ENCODE measurements around the gene FBXO8.
"Not testable (repeated sequence)": the region's sequence is repeated elsewhere in the genome, so short reads cannot be mapped to it uniquely, and the experiment has no call there.

Gene FBXO8, protein sequence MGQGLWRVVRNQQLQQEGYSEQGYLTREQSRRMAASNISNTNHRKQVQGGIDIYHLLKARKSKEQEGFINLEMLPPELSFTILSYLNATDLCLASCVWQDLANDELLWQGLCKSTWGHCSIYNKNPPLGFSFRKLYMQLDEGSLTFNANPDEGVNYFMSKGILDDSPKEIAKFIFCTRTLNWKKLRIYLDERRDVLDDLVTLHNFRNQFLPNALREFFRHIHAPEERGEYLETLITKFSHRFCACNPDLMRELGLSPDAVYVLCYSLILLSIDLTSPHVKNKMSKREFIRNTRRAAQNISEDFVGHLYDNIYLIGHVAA

DNA sequence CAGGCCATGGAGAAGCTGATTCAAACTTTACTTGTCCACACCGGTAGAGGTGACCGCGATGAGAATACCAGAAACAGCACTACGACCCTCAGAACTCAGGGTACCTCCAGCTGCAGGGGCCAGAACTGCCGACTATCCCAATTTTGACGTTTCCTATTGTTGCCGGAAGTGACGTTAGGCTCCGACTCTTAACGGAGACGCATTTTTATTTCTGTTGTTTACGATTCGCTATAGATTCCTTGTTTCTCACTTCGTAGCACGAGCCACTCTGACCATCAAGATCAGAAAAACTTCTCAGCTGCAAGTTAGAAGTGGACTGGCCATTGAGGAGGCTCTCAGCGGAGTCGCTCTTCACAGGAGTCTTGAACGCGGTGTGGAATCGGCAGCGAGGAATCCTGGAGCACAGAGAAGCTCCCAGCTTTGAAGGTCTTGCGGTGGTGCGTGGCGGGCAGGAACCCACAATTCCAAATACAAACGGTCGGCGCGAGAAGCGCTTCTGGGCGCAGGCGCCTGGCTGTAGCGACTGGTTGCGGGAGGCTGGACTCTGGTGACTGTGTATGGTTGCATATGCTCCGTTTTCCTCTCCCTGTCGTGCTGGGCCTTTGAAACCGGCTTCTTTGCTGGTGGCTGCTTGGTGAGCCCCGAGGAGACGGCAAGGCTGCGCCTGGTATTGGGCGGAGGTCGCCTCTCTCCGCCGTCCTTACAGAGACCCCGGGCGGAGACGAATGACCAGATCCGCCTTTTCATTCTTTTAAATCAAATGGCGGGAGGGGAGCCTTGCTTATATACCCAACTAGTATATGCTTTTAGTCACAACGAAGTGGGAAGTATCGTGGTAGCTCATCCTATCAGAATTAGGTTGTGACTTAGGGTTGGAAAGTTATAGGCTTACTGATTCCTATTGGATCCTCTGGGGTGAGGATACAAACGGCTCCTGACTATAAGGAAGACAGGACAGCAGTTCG lies at the start of gene FBXO8, which contains the start of gene CEP44:
TSS of gene FBXO8 (minus strand) at position 161 of the 965 bp plus-strand sequence. CDS start 20,575 bp downstream, outside the sequence.
TSS of gene CEP44 (plus strand) at position 405 of the 965 bp plus-strand sequence. CDS start 15,211 bp downstream, outside the sequence.
- DNase-seq (ENCODE audit: low read depth in 2 of 2, low spot score in 1 of 2): peak; percentile 37 to 39

DNA sequence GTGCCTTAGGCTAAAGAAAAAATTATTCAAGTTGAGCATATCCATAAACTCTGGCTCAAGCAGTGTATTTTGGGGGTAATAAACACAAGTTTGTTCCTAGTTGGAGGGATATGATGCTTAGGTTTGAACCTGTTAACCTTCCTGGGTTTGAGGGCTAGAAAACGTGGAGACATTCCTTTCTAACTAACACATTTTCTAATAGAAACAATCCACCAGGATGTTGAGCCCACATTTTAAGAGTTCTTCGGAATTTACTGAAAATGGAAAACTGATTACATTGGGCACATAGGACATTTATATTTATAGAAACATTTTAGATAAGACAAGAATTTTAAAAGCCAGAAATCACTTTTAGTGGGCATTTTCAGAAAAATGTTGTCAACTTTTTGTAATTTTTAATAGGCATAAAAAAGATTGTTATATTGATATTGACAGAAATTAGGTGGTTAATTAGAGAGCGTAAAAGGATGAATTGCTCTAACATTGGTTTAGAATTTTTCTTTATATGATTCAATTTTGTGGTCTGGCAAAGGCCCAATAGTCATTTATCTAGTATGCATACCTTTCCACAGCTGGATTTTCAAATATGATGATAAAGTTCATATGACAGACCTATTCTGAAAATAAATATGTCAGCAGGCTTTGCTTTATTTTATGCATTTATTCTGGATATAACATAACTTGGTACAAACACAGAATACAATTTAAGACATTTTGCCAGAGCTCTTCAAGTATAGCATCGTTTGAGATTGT lies 49.5 kb upstream of the FBXO8 start:
- no peak for DNase-seq (ENCODE audit: low read depth in 2 of 2, low spot score in 1 of 2)

DNA sequence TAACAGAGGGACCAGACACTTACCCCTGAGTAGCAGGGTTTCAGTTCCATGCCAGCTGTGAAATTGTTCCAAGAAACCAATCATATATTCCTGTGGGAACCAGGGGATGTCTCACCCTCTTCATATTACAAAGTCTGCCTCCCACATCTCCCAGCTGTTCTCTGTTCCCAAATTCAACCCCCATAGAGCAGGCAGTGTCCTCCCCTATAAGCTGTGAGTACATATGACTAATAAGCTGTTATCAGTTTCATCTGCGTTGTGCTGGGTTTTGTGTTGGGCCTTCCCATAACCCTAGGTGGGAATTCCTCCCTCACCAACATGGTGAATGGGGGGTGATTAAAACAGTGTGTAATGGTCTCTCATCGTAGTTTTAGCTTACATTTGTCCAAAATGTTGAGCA lies 41.3 kb upstream of the FBXO8 start:
- no peak for DNase-seq (ENCODE audit: low read depth in 2 of 2, low spot score in 1 of 2)

DNA sequence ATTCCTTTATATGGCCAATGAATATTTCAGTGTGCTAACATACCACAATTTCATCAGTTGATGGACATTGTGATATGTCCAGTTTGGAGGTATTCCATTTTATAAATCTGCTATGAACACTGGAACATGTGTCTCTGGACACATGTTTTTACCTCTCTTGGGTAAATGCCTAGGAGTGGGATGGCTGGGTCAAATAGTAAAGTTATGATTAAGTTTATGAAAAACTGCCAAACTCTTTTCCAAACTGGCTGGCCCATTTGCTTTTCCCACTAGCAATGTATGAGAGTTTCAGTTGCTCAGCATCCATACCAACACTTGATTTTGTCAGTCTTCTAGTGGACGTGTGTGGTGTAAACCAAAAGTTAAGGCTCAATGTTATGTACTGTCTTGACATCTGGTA lies 40.8 kb upstream of the FBXO8 start:
- no peak for DNase-seq (ENCODE audit: low read depth in 2 of 2, low spot score in 1 of 2)

DNA sequence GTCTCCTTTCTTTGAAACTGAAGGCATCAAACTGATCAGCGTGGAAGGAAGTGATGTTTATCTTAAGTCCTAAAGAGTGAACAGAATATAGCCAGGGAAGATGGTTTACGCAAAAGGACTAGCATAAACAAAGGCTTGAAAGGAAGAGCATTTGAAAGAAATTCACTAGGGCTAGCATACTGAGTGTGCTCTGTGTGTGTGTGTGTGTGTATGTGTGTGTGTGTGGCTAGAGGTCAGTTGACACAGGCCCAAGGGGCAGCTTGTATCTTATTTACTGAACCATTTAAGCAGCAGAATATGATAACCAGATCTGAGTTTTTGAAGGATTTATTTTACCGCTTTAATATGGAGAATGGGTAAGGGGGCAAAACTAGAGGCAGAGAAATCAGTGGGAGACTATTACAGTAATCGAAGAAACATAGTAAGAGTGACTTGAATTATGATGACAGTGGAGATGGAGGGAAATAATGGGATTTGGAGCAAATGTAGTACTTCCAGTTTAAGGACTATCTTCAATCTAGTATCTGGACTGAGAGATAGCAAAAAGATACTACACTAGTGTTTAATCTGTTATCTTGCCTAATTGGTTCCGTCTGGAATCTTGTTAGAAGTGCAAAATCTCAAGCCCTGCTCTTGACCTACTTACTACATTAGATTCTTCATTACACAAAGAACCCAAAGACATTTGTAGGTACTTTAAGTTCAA lies 37.2 kb upstream of the FBXO8 start:
- no peak for DNase-seq (ENCODE audit: low read depth in 2 of 2, low spot score in 1 of 2)

DNA sequence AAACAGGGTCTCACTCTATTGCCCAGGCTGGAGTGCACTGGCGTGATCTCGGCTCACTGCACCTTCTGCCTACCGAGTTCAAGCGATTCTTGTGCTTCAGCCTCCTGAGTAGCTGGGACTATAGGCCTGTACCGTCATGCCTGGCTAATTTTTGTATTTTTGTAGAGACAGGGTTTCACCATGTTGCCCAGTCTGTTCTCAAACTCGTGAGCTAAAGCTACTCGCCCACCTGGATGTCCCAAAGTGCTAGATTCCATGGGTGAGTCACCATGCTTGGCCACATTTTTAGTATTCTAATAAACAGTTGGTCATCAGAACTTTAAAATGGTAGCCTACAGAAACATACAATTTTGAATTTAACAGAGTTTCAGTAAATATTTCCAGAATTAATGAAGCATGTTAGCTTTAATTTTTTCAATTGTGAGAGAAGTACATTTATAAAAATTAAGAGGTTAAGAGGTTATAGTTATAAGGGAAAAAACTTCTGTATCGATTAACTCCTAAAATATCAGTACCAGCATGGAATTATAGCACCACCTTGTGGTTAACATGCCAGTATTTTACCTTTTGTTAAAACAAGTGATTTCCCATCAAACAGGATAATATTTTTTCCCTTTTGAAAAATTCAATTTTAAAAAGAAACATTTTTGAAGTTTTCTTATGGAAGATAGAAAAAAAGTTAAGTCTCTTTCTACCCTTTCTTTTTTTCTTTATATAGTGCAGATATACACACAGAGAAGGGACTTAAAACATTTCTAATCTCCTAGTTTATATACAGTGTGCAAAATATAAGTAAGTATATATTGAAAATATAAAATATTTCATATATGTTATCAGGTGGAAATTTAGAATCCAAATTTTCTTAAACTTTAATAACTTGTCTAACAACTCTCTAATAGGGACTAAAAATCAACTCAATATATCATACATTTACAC lies 35.6 kb upstream of the FBXO8 start:
- no peak for DNase-seq (ENCODE audit: low read depth in 2 of 2, low spot score in 1 of 2)

DNA sequence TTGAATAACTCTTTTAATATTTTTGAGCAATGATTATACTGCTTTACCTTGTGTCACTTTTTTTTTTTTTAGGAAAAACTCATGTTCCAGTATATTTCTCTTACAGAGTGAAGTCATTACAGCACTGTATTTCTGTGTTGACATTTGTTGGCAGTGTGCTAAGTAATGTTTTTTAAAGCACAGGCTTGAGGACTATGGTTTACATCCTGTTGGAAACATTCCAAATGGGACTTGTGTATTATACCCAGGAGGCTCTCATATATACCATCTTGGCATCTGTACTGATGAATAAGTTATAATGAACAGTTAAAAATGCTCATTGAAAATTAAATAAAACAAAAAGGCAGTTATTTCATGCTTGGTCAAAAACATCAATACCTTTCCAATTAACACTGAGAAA lies 34.1 kb upstream of the FBXO8 start:
- no peak for DNase-seq (ENCODE audit: low read depth in 2 of 2, low spot score in 1 of 2)

DNA sequence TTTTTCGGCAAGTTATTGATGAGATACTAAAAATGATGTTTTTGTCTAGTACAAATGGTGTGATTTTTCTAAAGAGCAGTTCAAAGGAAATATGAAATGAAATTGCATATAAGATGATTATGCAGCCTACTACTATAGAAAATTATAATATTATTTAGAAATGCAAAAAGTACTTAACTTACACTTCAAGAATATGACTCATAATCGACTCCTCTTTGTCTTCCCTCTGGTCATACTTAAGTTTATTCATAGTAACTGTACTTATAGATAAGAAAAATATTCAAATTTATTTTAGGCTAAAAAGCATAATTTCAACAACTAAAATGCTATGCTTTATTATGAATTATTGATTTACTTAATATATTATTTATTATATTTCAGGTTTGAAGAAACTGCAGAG lies 33.5 kb upstream of the FBXO8 start:
- no peak for DNase-seq (ENCODE audit: low read depth in 2 of 2, low spot score in 1 of 2)

DNA sequence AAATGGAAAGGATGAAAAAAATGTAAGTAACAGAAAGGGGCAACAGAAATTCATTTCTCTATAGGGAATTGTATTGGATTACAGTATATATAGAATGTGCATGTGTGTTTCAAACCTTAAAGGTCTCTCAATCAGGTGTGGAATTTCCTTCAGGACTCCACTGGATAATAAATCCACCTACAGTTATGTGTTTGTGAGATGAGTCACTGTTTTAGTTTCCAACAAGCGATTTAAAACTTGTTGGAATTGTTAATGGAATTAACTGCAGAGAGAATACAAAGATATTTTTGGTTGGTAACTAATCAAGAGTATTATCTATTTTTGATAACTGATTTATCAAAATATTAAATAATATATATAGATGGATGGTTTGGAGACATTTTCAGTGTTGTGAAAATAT lies 33.1 kb upstream of the FBXO8 start:
- no peak for DNase-seq (ENCODE audit: low read depth in 2 of 2, low spot score in 1 of 2)

DNA sequence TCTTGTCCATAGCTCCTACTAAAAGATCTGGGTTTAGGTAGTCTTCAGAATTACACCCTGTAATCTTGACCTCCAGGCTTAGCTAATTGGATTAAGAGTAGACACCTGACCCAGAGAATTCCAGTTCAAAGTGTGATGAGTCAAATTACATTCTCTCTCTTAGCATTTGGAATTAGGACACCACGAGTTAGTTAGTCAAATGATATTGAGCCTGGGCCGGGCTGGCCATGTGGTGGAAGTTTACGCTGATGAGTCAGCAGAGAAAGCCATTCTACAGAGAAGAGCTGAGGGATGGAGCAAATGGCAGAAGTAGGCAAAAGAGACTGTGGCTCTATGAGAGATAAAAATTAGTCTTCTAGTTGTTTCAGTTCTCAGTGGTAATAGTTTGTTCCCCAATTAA lies 31.3 kb upstream of the FBXO8 start:
- DNase-seq (ENCODE audit: low read depth in 2 of 2, low spot score in 1 of 2): no peak

DNA sequence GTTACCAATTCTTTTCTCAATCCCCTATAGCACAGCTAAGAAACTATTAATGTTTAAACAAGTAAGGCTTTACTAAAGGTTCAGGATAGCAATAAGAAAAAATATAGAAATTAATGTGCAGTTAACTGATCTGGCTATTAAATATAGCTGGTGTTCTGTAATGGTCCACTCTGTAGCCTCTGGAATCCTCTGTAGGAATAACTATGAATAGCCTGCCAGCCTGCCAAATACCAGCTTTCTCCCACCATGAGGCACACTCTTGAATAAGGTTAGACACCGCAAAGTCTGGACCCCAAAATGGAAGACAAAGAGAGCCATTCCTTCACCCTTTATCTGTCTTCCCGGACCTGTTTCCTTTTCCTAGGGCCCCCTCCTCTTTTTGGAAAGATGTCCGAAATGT lies 30.8 kb upstream of the FBXO8 start:
- no peak for DNase-seq (ENCODE audit: low read depth in 2 of 2, low spot score in 1 of 2)

DNA sequence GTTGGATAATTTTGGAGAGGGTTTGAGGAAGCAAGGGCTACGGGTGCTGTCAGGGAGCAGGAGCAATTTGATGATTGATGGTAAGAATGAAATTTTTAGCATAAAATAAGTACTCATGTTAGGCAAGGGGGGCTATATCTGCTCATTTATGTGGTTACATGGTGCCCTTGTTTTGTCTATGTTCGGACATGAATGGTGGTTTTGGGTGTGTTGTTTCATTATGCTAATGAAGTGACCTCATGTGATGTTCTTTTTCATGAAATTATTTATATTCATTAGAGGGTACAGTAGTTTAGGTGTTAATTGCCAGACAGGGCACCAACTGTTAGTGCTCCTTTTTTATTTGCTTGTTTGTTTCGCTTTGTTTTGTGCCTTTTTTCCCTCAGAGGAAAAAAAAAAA lies 29.5 kb upstream of the FBXO8 start:
- DNase-seq (ENCODE audit: low read depth in 2 of 2, low spot score in 1 of 2): no peak

DNA sequence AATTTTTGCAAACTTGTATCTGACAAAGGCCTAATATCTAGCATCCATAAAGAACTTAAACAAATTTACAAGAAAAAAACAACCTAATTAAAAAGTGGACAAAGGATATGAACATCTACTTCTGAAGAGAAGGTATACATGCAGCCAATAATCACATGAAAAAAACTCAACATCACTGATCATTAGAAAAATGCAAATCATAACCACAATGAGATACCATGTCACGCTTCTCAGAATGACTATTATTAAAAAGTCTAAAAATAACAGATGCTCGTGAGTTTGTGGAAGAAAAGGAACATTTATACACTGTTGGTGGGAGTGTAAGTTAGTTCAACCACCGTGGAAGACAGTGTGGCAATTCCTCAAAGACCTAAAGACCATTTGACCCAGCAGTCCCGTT lies 24.2 kb upstream of the FBXO8 start:
- no peak for DNase-seq (ENCODE audit: low read depth in 2 of 2, low spot score in 1 of 2)

DNA sequence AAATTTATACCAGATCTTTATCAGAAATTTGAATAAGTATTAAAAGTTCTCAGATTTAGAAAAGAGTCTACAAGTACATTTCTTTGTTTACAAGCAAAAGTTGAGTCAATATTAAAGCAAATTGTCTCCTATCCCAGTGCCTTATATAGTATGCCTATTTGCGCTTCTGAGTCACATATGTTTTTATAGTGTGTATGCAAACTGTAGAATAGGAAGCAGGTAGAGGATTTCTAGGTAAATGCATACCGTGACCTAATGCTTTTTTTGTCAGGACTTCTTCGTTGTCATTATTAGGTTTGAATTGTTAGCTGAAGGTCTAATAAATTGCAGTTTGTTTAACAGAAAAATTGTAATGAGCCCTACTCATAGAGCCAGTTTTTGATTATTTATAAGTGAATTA lies 22.5 kb upstream of the FBXO8 start:
- DNase-seq (ENCODE audit: low read depth in 2 of 2, low spot score in 1 of 2): no peak

DNA sequence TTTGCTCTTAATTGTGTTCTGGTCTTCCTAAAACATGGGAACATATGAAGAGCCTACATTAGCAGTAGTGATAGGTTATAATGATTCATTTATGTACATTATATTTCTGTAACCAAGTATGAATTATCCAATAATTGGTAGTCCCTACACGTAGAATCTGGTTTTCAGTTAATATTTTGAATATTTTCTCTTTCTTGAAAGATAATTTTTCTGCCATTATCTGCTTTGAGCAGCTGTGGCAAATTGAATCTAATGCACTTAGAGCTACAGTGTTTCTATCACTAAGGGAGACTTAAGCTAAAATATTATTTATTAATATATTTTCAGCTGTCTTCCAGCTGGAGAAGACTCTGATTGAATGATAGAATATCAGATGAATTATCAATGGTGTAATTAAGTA lies 21.2 kb upstream of the FBXO8 start:
- no peak for DNase-seq (ENCODE audit: low read depth in 2 of 2, low spot score in 1 of 2)

DNA sequence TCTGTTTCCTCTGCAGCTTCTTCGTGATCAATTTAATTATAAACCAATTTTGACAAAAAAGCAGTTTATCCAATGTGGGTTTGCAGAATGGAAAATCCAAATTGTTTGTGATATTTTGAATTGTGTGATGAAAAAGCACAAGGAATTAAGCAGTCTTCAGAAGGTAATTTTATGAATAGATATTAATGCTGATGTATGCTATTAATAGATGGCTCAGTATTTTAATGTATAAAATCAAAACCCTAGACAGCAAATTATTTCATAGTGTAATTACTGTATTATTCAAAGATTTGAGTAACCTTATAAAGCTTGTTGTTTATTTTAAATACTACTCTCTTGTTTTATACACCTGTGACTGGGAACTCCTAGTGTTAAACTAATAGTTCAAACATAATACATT lies 20.2 kb upstream of the FBXO8 start:
- no peak for DNase-seq (ENCODE audit: low read depth in 2 of 2, low spot score in 1 of 2)

DNA sequence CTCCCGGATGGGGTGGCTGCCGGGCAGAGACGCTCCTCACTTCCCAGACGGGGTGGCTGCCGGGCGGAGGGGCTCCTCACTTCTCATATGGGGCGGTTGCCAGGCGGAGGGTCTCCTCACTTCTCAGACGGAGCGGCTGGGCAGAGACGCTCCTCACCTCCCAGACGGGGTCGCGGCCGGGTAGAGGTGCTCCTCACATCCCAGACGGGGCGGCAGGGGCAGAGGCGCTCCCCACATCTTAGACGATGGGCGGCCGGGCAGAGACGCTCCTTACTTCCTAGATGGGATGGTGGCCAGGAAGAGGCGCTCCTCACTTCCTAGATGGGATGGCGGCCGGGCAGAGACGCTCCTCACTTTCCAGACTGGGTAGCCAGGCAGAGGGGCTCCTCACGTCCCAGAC lies 11.7 kb upstream of the FBXO8 start:
- not testable (repeated sequence) for DNase-seq (ENCODE audit: low read depth in 2 of 2, low spot score in 1 of 2)

DNA sequence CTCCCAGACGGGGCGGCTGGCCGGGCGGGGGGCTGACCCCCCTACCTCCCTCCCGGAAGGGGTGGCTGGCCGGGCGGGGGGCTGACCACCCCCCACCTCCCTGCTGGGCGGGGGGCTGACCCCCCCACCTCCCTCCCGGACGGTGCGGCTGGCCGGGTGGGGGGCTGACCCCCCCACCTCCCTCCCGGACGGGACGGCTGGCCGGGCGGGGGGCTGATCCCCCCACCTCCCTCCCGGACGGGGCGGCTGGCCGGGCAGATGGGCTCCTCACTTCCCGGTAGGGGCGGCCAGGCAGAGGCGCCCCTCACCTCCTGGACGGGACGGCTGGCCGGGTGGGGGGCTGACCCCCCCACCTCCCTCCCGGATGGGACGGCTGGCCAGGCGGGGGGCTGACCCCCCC lies 11.2 kb upstream of the FBXO8 start:
- DNase-seq (ENCODE audit: low read depth in 2 of 2, low spot score in 1 of 2): not testable (repeated sequence)

DNA sequence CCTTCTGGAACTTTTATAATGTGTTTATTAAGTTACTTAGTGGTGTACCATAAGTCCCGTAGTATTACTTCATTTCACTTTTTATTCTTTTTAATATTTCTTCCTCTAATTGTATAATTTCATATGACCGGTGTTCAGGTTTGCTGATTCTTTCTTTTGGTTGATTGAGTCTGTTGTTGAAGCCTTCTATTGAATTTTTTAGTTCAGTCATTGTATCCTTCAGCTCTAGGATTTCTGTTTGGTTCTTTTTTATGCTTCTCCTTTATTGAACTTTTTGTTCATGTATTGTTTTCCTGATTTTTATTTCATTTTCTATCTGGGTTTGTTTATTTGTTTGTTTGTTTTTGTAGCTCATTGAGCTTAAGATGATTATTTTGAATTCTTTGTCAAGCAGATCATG lies 9.0 kb upstream of the FBXO8 start:
- DNase-seq (ENCODE audit: low read depth in 2 of 2, low spot score in 1 of 2): no peak

DNA sequence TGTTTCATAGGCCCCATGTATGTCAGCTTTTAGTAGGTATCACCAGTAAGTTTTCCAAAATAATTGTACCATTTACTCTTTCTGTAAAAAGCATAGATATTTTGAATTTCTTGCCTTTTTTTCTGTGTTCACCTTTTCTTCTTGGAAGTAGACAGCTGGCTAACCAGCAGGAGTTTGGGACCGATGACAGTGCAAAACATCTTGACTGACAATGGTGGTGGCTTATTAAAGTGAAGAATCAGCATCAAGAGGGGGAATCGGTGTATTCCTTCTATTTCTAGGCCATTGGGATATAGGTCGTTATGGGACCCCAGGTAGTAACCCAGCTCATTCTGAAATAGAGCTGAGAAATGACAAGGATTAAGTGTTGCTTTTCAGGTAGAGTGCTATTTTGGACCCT lies 3.4 kb upstream of the FBXO8 start:
- DNase-seq (ENCODE audit: low read depth in 2 of 2, low spot score in 1 of 2): no peak

All from stimulated activated CD8-positive, alpha-beta memory T cell treated with anti-CD3 and anti-CD28 coated beads, Interleukin-4, amount 100 ng/mL, for 4 hours (primary cell).